Measurements from ENCODE around the gene PCGF1. TPM values are rescaled to one million over a fixed set of nuclear protein-coding genes. Genes with fewer than 3 reads are reported as not detected.

Gene PCGF1
- total and polyA plus RNA-seq, 2 of the 8 experiments (the other 6 are each of a cell fraction or from before 2014, with no cell fraction given) = 10.0 to 23.7 TPM

GRCh38 chr2:74457129-74457548 is 50.4 kb downstream of the PCGF1 start:
- DNase-seq (ENCODE audit: low read depth in 1 of 2, low spot score in 2 of 2) (no peak), FAIRE-seq (no peak)
- Histone ChIP-seq H3K36me3 (ENCODE audit: control insufficient read depth in 2 of 4, insufficient read depth in 4 of 4, low read length in 3 of 4) (peaks cover 0 to 6% (median 0%) of the 10 kb centered on the region in 4 experiments; a peak in 1 of 8 replicates), H3K27me3 (replicated peaks in 1 of 4; ENCODE audit: control insufficient read depth in 3 of 4, extremely low read depth in 1 of 4, insufficient read depth in 3 of 4, low read length in 3 of 4) (no peaks in the 10 kb centered on the region), H2BK120ac (replicated peaks; ENCODE audit: low read depth, low read length) (no peak overlapping the region), H3K79me2 (ENCODE audit: control insufficient read depth in 1 of 2, insufficient read depth in 2 of 2, low read length in 2 of 2) (peaks cover 0 to 9% of the 10 kb centered on the region in 2 experiments; a peak in 1 of 4 replicates), H3K27ac (ENCODE audit: low read depth, low read length) (peak overlapping the region; percentile 57), H3K4me3 (ENCODE audit: extremely low read depth in 1 of 4, insufficient read depth in 2 of 4, low read depth in 3 of 4, low read length in 4 of 4) (peak overlapping the region; percentile 64 to 84 (median 84)), H2AFZ (ENCODE audit: low read length) (no peak overlapping the region), H3K56ac (replicated peaks; ENCODE audit: insufficient read length, low read depth, low read length) (peak overlapping the region; percentile 70), H2BK15ac (ENCODE audit: low read length) (no peak overlapping the region; the same call in 1 of the 2 replicates), H3K4ac (replicated peaks; ENCODE audit: insufficient read length, low read depth, low read length) (peak overlapping the region; percentile 36), H4K5ac (ENCODE audit: insufficient read length, low read depth, low read length) (peak overlapping the region; percentile 81), H3K4me1 (replicated peaks in 1 of 4; ENCODE audit: control insufficient read depth in 3 of 4, insufficient read depth in 4 of 4, low read length in 3 of 4) (peaks cover 0 to 10% (median 2%) of the 10 kb centered on the region in 4 experiments; a peak in 5 of 7 replicates), H3K79me1 (ENCODE audit: low read depth, low read length) (no peaks in the 10 kb centered on the region; the same call in 1 of the 2 replicates), H3K4me2 (ENCODE audit: insufficient read depth in 1 of 2, low read depth in 2 of 2, low read length in 2 of 2) (peak overlapping the region; percentile 91 to 93), H3K14ac (ENCODE audit: insufficient read length) (no peak overlapping the region), H4K8ac (ENCODE audit: extremely low read depth, insufficient read depth, low read length) (no peak overlapping the region; the same call in 1 of the 2 replicates), H3K9me3 (ENCODE audit: insufficient read depth in 2 of 2, low read depth in 1 of 2, low read length in 1 of 2) (no peaks in the 10 kb centered on the region), H2BK20ac (ENCODE audit: low read length) (no peak overlapping the region), H4K91ac (replicated peaks; ENCODE audit: insufficient read length, low read length) (peak overlapping the region; percentile 63), H2BK12ac (ENCODE audit: low read depth, low read length) (no peak overlapping the region), H2BK5ac (ENCODE audit: low read depth, low read length) (peak overlapping the region; percentile 94), H3K18ac (ENCODE audit: extremely low read depth, low read length) (peak overlapping the region; percentile 96; the same call in 1 of the 2 replicates), H4K20me1 (replicated peaks in 1 of 2; ENCODE audit: control insufficient read depth in 1 of 2, insufficient read depth in 2 of 2, low read length in 2 of 2) (no peaks in the 10 kb centered on the region), H2AK5ac (ENCODE audit: low read depth, low read length) (no peak overlapping the region), H3K9ac (replicated peaks in 1 of 4; ENCODE audit: extremely low read depth in 1 of 4, low read depth in 3 of 4, low read length in 3 of 4) (peak overlapping the region; percentile 19 to 92 (median 82); a peak in 6 of 7 replicates), H3K23ac (ENCODE audit: insufficient read length) (no peak overlapping the region), H3K23me2 (ENCODE audit: low read depth, low read length) (peaks cover 16% of the 10 kb centered on the region; the same call in 1 of the 2 replicates)
- ChIA-PET POLR2A (ENCODE audit: partially characterized antibody) (interaction anchor here (0.9 to 10.5 kb wide), 14 partner anchors 9 to 275 kb away, joined by 3 to 89 read pairs (median 7); partner anchors contain the start of genes C2orf81, CCDC142, LBX2 and MRPL53), CTCF (ENCODE audit: partially characterized antibody) (interaction anchor here (0.7 to 10.5 kb wide), 8 partner anchors 9 to 195 kb away, joined by 3 to 86 read pairs (median 10); partner anchors contain the start of genes CCDC142, MRPL53 and TTC31)
- 2% methylated on average over 26 of the region's 27 CpGs; no CpG with 5 or more reads in 1 of the 2 experiments for WGBS, 2 experiments (ENCODE audit: extremely low coverage in 1 of 2, insufficient coverage in 1 of 2, insufficient read length in 1 of 2, insufficient replicate concordance in 2 of 2, low coverage in 1 of 2, low lambda C conversion rate in 2 of 2, missing lambda C conversion rate in 1 of 2)
- TF ChIP-seq POLR2A (IDR thresholded peaks at IDR 0.05; ENCODE audit: control extremely low read depth in 1 of 2, low read depth in 2 of 2, low read length in 2 of 2) (peak in 1 of 2 experiments; percentile 53; a peak in 2 of 3 replicates), ASH2L (IDR thresholded peaks at IDR 0.05; ENCODE audit: low read length) (peak; percentile 6), TAF1 (IDR thresholded peaks at IDR 0.05; ENCODE audit: low read depth, low read length) (peak; percentile 70; the same call in 1 of the 2 replicates), NRF1 (IDR thresholded peaks at IDR 0.05; ENCODE audit: low read depth, low read length) (no peak), RBBP5 (IDR thresholded peaks at IDR 0.05; ENCODE audit: borderline replicate concordance, low read depth, low read length) (peak; percentile 33; the same call in 1 of the 2 replicates), KDM4A (IDR thresholded peaks at IDR 0.05; ENCODE audit: low read depth, low read length, severe bottlenecking) (peak; percentile 30), PHF8 (conservative IDR thresholded peaks at IDR 0.05; ENCODE audit: low read depth, low read length) (no peak)
